IMR-90 (cell line): ENCODE measurements around the gene URB1. TPM values are rescaled to one million over a fixed set of nuclear protein-coding genes. Genes with fewer than 3 reads are reported as not detected.

Source experiments
- ATAC-seq: fragments of 200-7000 bp; cut with Tn5 transposase; 2 replicates; pipeline ENCODE4 v1.9.1; 2020; ENCODE audit warnings: low read depth, mild to moderate bottlenecking, moderate library complexity
- BruUV-seq: library from RNA; stranded (reverse); fragments of 400-500 nt; replicated peaks from 2 replicates; lab custom pipeline; 2021; lab: Mats Ljungman, UMichigan
- CTCF ChIA-PET: fragments of 300-600 bp; formaldehyde crosslinking; extraction: SDS; loops from one replicate; lab custom pipeline; 2021; ENCODE audit warnings: antibody characterized with exemption; lab: Yijun Ruan, JAX
- POLR2A ChIA-PET: fragments of 300-600 bp; sonication (Branson Sonifier 250); formaldehyde crosslinking; loops from one replicate; lab custom pipeline; 2022; ENCODE audit warnings: antibody characterized with exemption; ENCODE audit not compliant: unreplicated experiment; lab: Charles Lee
- DNase-seq: peaks from one replicate; pipeline ENCODE4 v3.0.0; 2013
- H2AFZ ChIP-seq: replicated peaks from 2 replicates; pipeline ENCODE3; 2013; ENCODE audit warnings: low read length, mild to moderate bottlenecking; ENCODE audit not compliant: poor library complexity
- H2AK5ac ChIP-seq: 2 replicates; pipeline ENCODE4 v1.6.1; 2013; ENCODE audit warnings: low read depth, low read length, inconsistent platforms
- H2AK9ac ChIP-seq: replicated peaks from 2 replicates; pipeline ENCODE3; 2013; ENCODE audit warnings: mild to moderate bottlenecking, low read depth, low read length, moderate library complexity; ENCODE audit not compliant: poor library complexity
- H2BK120ac ChIP-seq: 2 replicates; pipeline ENCODE4 v1.6.1; 2013; ENCODE audit warnings: low read depth, low read length, inconsistent platforms
- H2BK15ac ChIP-seq: 3 replicates; pipeline ENCODE4 v1.6.1; 2013; ENCODE audit warnings: low read depth, low read length, inconsistent platforms
- H2BK20ac ChIP-seq: 2 replicates; pipeline ENCODE4 v1.6.1; 2013; ENCODE audit warnings: low read depth, mild to moderate bottlenecking, inconsistent platforms, low read length, moderate library complexity
- H2BK5ac ChIP-seq: 2 replicates; pipeline ENCODE4 v1.6.1; 2013; ENCODE audit warnings: mild to moderate bottlenecking, low read depth, low read length, inconsistent platforms; ENCODE audit not compliant: poor library complexity, severe bottlenecking
- H3K14ac ChIP-seq: replicated peaks from 2 replicates; pipeline ENCODE4 v1.6.1; 2013; ENCODE audit warnings: low read depth, low read length, inconsistent platforms
- H3K18ac ChIP-seq: 2 replicates; pipeline ENCODE4 v1.6.1; 2013; ENCODE audit warnings: low read depth, low read length, control low read depth
- H3K23ac ChIP-seq: 2 replicates; pipeline ENCODE4 v1.6.1; 2013; ENCODE audit warnings: low read depth, low read length, inconsistent platforms
- H3K27ac ChIP-seq: 2 replicates; pipeline ENCODE4 v1.5.1; 2013; ENCODE audit warnings: mild to moderate bottlenecking, control low read depth, low read length; ENCODE audit not compliant: insufficient read depth
- H3K27me3 ChIP-seq: 2 replicates; pipeline ENCODE4 v1.6.1; 2013; ENCODE audit warnings: low read length; ENCODE audit not compliant: control insufficient read depth, insufficient read depth
- H3K36me3 ChIP-seq: 2 replicates; pipeline ENCODE4 v1.6.1; 2013; ENCODE audit warnings: low read length, mixed read lengths; ENCODE audit not compliant: control insufficient read depth, insufficient read depth
- H3K4ac ChIP-seq: 2 replicates; pipeline ENCODE4 v1.6.1; 2013; ENCODE audit warnings: low read depth, low read length, inconsistent platforms
- H3K4me1 ChIP-seq: 2 replicates; pipeline ENCODE4 v1.6.1; 2013; ENCODE audit warnings: low read length, mixed read lengths; ENCODE audit not compliant: control insufficient read depth, insufficient read depth
- H3K4me2 ChIP-seq: 2 replicates; pipeline ENCODE4 v1.6.1; 2013; ENCODE audit warnings: low read depth, mild to moderate bottlenecking, control low read depth, low read length, moderate library complexity
- H3K4me3 ChIP-seq: 2 replicates; pipeline ENCODE4 v1.5.1; 2013; ENCODE audit warnings: low read depth, mild to moderate bottlenecking, control low read depth, low read length, moderate library complexity; ENCODE audit not compliant: insufficient read depth
- H3K56ac ChIP-seq: 2 replicates; pipeline ENCODE4 v1.6.1; 2013; ENCODE audit warnings: low read length, inconsistent platforms; ENCODE audit not compliant: insufficient read depth; ENCODE audit errors: extremely low read depth
- H3K79me1 ChIP-seq, 2 experiments: 2 replicates each; pipeline ENCODE4 v1.6.1; 2013; ENCODE audit warnings: low read length in 2 of 2, inconsistent platforms in 1 of 2, low read depth in 1 of 2
- H3K9ac ChIP-seq: 2 replicates; pipeline ENCODE4 v1.6.1; 2013; ENCODE audit warnings: low read depth, low read length, control low read depth
- H3K9me1 ChIP-seq: 2 replicates; pipeline ENCODE4 v1.6.1; 2013; ENCODE audit warnings: low read length, inconsistent platforms; ENCODE audit not compliant: insufficient read depth
- H3K9me3 ChIP-seq: 2 replicates; pipeline ENCODE4 v1.6.1; 2013; ENCODE audit warnings: low read length; ENCODE audit not compliant: control insufficient read depth, insufficient read depth
- H4K20me1 ChIP-seq: 2 replicates; pipeline ENCODE4 v1.6.1; 2013; ENCODE audit warnings: low read length, inconsistent platforms; ENCODE audit not compliant: insufficient read depth
- H4K5ac ChIP-seq: 2 replicates; pipeline ENCODE4 v1.6.1; 2013; ENCODE audit warnings: mild to moderate bottlenecking, low read depth, low read length, control low read depth
- H4K8ac ChIP-seq, 2 experiments: 2 replicates each; pipeline ENCODE4 v1.6.1; 2013; ENCODE audit warnings: low read depth in 2 of 2, low read length in 2 of 2, control low read depth in 1 of 2, inconsistent platforms in 1 of 2
- H4K91ac ChIP-seq: 2 replicates; pipeline ENCODE4 v1.6.1; 2013; ENCODE audit warnings: low read depth, low read length, inconsistent platforms; ENCODE audit not compliant: insufficient read depth
- CEBPB ChIP-seq: IDR thresholded peaks from 2 replicates; pipeline ENCODE4 v1.6.1; 2012; ENCODE audit warnings: low read depth, low read length, improper control_type of control experiment
- MAZ ChIP-seq: IDR thresholded peaks from 2 replicates; pipeline ENCODE4 v1.6.1; 2012; ENCODE audit warnings: low read depth, mild to moderate bottlenecking, low read length, improper control_type of control experiment, moderate library complexity, borderline replicate concordance
- RCOR1 ChIP-seq: IDR thresholded peaks from 2 replicates; pipeline ENCODE4 v1.6.1; 2012; ENCODE audit warnings: mild to moderate bottlenecking, low read length, improper control_type of control experiment; ENCODE audit not compliant: insufficient replicate concordance
- RFX5 ChIP-seq: IDR thresholded peaks from 2 replicates; pipeline ENCODE4 v1.8.0; 2012; ENCODE audit warnings: low read depth, mild to moderate bottlenecking, low read length, moderate library complexity
- WGBS, 2 experiments: methylation state at CpG; one replicate each; pipeline versions ENCODE4 v1.1.5 to v1.1.7; 2013; ENCODE audit warnings: missing lambda C conversion rate in 2 of 2; ENCODE audit not compliant: insufficient read length in 1 of 2; ENCODE audit errors: extremely low coverage in 2 of 2; 5-methylcytosine and 5-hydroxymethylcytosine counted together
- dilution Hi-C: fragments of 300-500 bp; cut with HindIII; formaldehyde crosslinking; loops from one replicate; pipeline ENCODE4 v1.14.3; 2018; ENCODE audit warnings: low sequenced_read_pairs; ENCODE audit not compliant: unreplicated experiment
- in situ Hi-C: fragments of 300-500 bp; cut with MboI; formaldehyde crosslinking; loops from 3 replicates; pipeline ENCODE4 v1.14.3; 2019; ENCODE audit warnings: low sequenced_read_pairs, inconsistent platforms, mixed read lengths
- intact Hi-C: fragments of 100-400 bp; cut with micrococcal nuclease; formaldehyde crosslinking; loops from 2 replicates; pipeline ENCODE4 v1.10.0; 2022
- polyA plus RNA-seq, 3 experiments: library from polyadenylated mRNA; depleted of rRNA; stranded (reverse); fragments of >200 nt; gene quantifications; 2 replicates each; pipeline ENCODE4 v1.2.3, GENCODE V29; 2012; ENCODE audit warnings: low replicate concordance in 1 of 3
- total RNA-seq: library from RNA; depleted of rRNA; stranded (reverse); fragments of >200 nt; gene quantifications from 2 replicates; pipeline ENCODE4 v1.2.3, GENCODE V29; 2012
- TF ChIP-seq, protein P1 (sequence below): fragments of 150-350 bp; IDR thresholded peaks from 2 replicates; pipeline ENCODE4 v1.6.1; 2016; ENCODE audit warnings: low read depth, mild to moderate bottlenecking, low read length, moderate library complexity, borderline replicate concordance

The URB1 gene
- total and polyA plus RNA-seq, 2 of the 4 experiments (the other 2 are of a cell fraction), result 9.2 to 12.7 TPM

DNA sequence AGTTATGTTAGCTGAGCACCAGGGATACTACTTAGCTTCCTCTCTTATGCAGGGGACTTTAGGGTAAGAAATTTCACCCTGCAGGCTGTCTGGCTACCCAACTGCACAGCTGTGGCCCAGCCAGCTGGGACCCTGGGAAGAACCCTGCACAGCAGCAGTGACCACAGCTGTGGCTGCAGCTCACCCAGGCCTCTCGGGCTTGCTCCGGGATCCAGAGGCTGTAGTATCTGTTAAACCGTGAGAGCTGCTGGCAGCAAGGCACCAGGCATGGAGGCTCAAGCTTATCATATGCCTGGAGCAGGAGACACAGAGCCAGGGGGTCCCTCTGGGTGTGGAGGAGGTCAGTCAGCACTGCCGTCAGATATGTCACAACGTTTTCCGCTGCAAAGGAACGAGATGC lies 40.3 kb downstream of the URB1 start:
- in situ Hi-C loops (no loop called here), intact Hi-C loops (no loop called here), dilution Hi-C loops (no loop called here)
- Histone ChIP-seq H2AK9ac (no peak overlapping the region), H2BK5ac (no peak overlapping the region), H3K9me1 (no peaks in the 10 kb centered on the region), H3K4me1 (no peaks in the 10 kb centered on the region), H2AFZ (no peak overlapping the region), H3K4me2 (no peak overlapping the region), H2BK20ac (no peak overlapping the region), H2BK120ac (no peak overlapping the region), H3K79me1 (peaks cover 9% of the 10 kb centered on the region in 2 experiments; a peak in 2 of 4 replicates), H4K20me1 (no peaks in the 10 kb centered on the region), H3K9me3 (no peaks in the 10 kb centered on the region), H3K14ac (no peak overlapping the region), H3K9ac (no peak overlapping the region), H3K4me3 (no peak overlapping the region), H2AK5ac (no peak overlapping the region), H3K27me3 (no peaks in the 10 kb centered on the region), H3K18ac (no peak overlapping the region), H3K27ac (no peak overlapping the region), H4K5ac (no peak overlapping the region), H3K23ac (no peak overlapping the region), H3K4ac (no peak overlapping the region), H3K56ac (no peak overlapping the region), H4K8ac (no peak overlapping the region), H4K91ac (no peak overlapping the region), H2BK15ac (no peak overlapping the region), H3K36me3 (peaks cover 76% of the 10 kb centered on the region)
- ATAC-seq (no peak), DNase-seq (no peak)
- ChIA-PET CTCF (no interaction called here), POLR2A (no interaction called here)
- WGBS, 2 experiments, result 83% methylated on average over 2 of the region's 7 CpGs; no CpG with 5 or more reads in 1 of the 2 experiments
- no TSS peak for BruUV-seq
- TF ChIP-seq CEBPB (no peak), RCOR1 (no peak), MAZ (no peak), RFX5 (no peak)
- TF ChIP-seq, protein P1, sequence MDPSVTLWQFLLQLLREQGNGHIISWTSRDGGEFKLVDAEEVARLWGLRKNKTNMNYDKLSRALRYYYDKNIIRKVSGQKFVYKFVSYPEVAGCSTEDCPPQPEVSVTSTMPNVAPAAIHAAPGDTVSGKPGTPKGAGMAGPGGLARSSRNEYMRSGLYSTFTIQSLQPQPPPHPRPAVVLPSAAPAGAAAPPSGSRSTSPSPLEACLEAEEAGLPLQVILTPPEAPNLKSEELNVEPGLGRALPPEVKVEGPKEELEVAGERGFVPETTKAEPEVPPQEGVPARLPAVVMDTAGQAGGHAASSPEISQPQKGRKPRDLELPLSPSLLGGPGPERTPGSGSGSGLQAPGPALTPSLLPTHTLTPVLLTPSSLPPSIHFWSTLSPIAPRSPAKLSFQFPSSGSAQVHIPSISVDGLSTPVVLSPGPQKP, result no peak
